ENCODE measurements around the gene PHLPP1.
"Not testable (repeated sequence)": the region's sequence is repeated elsewhere in the genome, so short reads cannot be mapped to it uniquely, and the experiment has no call there.

The PHLPP1 gene

GRCh38 chr18:62717925-62718800 lies 2.8 kb downstream of the PHLPP1 start:
- no peak for DNase-seq

- DNase-seq, result no peak
These were observed 4.7 kb downstream of the PHLPP1 start for GRCh38 chr18:62720048-62720447.

- no peak for DNase-seq
These were observed 5.6 kb downstream of the PHLPP1 start for GRCh38 chr18:62720766-62721613.

GRCh38 chr18:62721839-62722795 lies 6.8 kb downstream of the PHLPP1 start:
- DNase-seq, result no peak

- DNase-seq, result no peak
These were observed 8.4 kb downstream of the PHLPP1 start for GRCh38 chr18:62723666-62724281.

DNA sequence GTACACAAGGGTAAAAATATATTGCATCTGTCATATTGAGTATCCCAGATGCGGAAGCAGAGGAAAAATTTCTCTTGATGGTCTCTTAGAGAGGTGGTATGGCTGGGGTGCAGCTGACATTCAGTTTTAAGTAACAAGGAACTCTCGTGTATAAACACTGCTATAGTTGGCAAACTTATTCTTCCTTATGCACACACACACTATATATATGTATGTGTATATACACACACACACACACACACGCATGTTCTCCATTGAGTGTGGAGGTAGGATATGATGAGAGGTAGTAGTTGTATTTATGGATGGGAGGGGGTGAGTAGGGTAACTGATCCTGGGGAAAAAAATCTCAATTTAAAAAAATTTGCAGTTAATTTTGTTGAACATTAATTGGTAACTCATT lies 10.6 kb downstream of the PHLPP1 start:
- DNase-seq, result no peak

DNA sequence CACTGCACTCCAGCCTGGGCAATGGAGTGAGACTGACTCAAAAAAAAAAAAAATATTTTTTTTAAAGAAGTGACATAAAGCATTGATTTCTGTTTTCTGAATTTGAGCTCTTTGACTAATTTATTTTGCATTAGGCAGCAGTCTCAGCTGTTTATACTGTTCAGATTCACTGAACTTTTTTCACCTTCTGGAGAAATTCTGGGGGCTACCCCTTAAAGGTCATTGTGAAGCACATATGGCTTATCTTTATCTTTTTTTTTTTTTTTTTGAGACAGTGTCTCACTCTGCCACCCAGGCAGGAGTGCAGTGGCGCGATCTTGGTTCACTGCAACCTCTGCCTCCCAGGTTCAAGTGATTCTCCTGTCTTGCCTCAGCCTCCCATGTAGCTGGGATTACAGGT lies 12.9 kb downstream of the PHLPP1 start:
- no peak for DNase-seq

- no peak for DNase-seq
These were observed 14.4 kb downstream of the PHLPP1 start for GRCh38 chr18:62729487-62730386.

DNA sequence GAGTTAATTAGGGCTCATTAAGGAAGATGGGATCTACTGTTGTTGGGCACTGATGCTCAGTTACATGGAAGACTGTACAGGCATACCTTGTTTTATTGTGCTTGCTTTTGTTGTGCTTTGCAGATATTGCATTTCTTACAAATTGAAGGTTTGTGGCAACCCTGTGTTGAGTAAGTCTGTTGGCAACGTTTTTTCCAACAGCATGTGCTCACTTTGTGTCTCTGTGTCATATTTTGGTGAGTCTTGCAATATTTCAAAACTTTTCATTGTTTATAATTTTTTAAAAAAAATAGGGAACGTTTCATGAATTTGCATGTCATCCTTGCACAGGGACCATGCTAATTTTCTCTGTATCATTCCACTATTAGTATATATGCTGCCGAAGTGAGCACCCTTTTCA lies 15.6 kb downstream of the PHLPP1 start:
- no peak for DNase-seq

- no peak for DNase-seq
These were observed 17.3 kb downstream of the PHLPP1 start for GRCh38 chr18:62732617-62733016.

GRCh38 chr18:62734290-62734689 lies 18.9 kb downstream of the PHLPP1 start:
- no peak for DNase-seq

DNA sequence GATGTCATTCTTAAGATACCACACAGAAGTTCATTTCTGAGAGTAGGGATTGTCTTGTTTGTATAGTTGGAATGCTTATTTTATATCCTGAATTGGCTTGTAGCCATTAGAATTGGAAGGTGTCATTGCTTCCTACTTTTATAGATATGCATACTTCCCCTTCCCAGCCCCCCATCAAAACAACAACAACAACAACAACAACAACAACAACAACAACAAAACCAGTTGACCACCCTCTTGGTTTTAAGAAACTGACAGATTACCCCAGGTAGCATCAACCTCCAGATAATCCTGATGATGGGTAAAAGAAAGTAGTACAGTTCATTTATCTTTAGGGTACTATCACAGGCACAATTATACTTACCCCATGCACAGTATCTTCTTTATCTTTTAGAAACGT lies 20.0 kb downstream of the PHLPP1 start:
- no peak for DNase-seq

GRCh38 chr18:62736077-62736855 lies 20.9 kb downstream of the PHLPP1 start:
- no peak for DNase-seq

GRCh38 chr18:62737241-62737873 lies 22.0 kb downstream of the PHLPP1 start:
- DNase-seq, result no peak

GRCh38 chr18:62738639-62739038 lies 23.3 kb downstream of the PHLPP1 start:
- no peak for DNase-seq

- no peak for DNase-seq
These were observed 24.6 kb downstream of the PHLPP1 start for GRCh38 chr18:62739911-62740310.

GRCh38 chr18:62740650-62741049 lies 25.3 kb downstream of the PHLPP1 start:
- DNase-seq, result not testable (repeated sequence)

DNA sequence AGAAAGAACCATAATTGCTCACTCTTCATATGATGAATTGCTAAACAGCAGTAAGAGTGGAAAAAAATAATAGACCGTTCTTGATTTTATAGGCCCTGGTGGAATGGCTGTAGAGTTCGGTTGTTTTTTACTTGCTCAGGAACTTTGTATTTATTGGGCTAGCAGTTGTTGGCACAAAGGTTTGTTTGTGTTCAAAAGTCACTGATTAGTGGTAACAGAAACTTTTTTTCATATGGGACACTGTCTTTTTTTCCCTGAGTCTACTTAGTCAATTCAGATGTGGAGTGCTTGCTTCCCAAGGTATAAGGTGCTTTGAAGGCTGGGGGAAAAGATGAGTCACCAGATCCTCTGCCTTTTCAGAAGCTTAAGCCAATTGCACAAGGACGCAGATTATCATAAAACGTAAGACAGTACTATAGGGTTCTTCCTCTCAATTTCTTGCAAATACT lies 25.8 kb downstream of the PHLPP1 start:
- DNase-seq, result no peak

- no peak for DNase-seq
These were observed 26.2 kb downstream of the PHLPP1 start for GRCh38 chr18:62741584-62741983.
